ENCODE measurements around the gene INO80C.

DNA sequence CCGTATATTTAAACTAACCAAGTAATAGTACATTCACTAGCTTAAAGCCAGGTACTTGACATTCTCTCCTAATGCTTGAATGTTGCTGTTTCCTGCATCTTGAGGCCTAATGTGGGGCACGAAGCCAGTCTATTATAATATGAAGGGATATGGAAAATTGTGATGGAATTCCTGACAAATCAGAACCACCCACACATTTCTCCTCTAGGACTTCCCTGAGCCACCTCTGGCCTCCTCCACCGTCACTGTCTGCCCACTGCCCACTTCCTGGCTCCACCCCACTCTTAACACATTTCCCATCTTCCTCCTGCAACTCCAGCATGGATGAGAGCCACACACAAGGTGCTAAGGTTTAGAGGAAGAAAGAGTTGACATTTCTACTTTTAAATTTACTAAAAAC is 19.0 kb upstream of the INO80C start:
- no peak for TF ChIP-seq POLR2A (IDR thresholded peaks at IDR 0.05)
- TF ChIP-seq, protein P1, sequence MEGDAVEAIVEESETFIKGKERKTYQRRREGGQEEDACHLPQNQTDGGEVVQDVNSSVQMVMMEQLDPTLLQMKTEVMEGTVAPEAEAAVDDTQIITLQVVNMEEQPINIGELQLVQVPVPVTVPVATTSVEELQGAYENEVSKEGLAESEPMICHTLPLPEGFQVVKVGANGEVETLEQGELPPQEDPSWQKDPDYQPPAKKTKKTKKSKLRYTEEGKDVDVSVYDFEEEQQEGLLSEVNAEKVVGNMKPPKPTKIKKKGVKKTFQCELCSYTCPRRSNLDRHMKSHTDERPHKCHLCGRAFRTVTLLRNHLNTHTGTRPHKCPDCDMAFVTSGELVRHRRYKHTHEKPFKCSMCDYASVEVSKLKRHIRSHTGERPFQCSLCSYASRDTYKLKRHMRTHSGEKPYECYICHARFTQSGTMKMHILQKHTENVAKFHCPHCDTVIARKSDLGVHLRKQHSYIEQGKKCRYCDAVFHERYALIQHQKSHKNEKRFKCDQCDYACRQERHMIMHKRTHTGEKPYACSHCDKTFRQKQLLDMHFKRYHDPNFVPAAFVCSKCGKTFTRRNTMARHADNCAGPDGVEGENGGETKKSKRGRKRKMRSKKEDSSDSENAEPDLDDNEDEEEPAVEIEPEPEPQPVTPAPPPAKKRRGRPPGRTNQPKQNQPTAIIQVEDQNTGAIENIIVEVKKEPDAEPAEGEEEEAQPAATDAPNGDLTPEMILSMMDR (IDR thresholded peaks at IDR 0.05): no peak
